ENCODE measurements around the gene DGKD. TPM values are rescaled to one million over a fixed set of nuclear protein-coding genes. Genes with fewer than 3 reads are reported as not detected.

The DGKD gene
- total and polyA plus RNA-seq, 9 of the 15 experiments (the other 6 are each of a cell fraction or from before 2014, with no cell fraction given) = 0.52 to 29.5 (median 10.6) TPM

DNA sequence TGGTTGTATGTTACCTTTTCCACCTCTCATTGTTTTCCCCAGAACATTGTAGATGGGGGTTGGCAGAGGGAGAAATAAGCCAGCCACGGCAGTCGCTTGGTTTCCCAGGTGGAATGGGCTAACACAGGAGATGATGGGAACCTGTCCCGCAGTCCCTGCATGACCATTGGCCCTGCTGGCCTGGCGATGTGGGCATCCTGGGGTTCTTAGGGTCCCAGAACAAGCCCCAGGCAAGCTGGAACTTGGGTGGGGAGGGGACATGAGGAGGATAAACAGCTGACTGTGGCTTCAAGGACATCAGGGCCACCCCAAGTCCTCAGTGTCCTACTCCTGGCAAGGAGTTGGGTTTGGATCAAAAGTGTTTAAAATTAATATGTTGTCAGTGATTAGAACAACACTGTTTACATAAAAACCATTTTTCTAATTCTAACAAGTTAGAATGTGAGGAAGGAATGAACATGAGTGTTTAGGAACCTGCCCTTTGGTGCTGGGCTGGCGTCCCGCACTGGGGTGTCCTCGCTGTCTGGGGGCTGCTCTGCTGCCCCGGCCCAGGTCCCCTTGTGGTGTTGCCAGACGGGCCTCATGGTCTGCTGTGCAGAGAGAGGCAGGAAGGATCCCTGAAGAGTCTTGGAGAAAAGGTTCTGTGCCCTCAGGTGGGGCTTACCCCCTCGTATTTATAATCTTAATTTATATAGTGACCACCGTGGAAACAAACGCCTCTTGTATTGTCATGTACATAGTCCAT, 117.2 kb downstream of the DGKD start:
- Histone ChIP-seq H3K27ac (ENCODE audit: extremely low read depth, low read depth, low read length) (no peak overlapping the region), H3K4me1 (replicated peaks in 1 of 2; ENCODE audit: control insufficient read depth in 2 of 2, insufficient read depth in 2 of 2, low read length in 2 of 2) (peaks cover 4 to 40% of the 10 kb centered on the region in 2 experiments; a peak in 3 of 5 replicates), H3K4me3 (no peak overlapping the region), H3K9ac (ENCODE audit: insufficient read depth in 1 of 2, low read depth in 2 of 2, low read length in 2 of 2) (no peak overlapping the region), H3K36me3 (ENCODE audit: control insufficient read depth, insufficient read depth, low read length) (peaks cover 22% of the 10 kb centered on the region; the same call in 2 of the 3 replicates), H3K9me3 (replicated peaks; ENCODE audit: control insufficient read depth, insufficient read depth, low read depth, low read length) (no peaks in the 10 kb centered on the region), H3K79me2 (ENCODE audit: control insufficient read depth, insufficient read depth, low read length) (no peaks in the 10 kb centered on the region), H2AFZ (ENCODE audit: low read depth, low read length) (no peak overlapping the region), H3K27me3 (ENCODE audit: control insufficient read depth in 2 of 2, insufficient read depth in 2 of 2, low read length in 2 of 2) (no peaks in the 10 kb centered on the region), H3K9me1 (ENCODE audit: control insufficient read depth, insufficient read depth, low read length) (no peaks in the 10 kb centered on the region), H4K20me1 (replicated peaks; ENCODE audit: control insufficient read depth, insufficient read depth, low read length) (no peaks in the 10 kb centered on the region), H3K4me2 (ENCODE audit: insufficient read depth, low read length) (no peak overlapping the region)
- TF ChIP-seq ZNF146 (CRISPR knock-in tag; IDR thresholded peaks at IDR 0.05; ENCODE audit: unreplicated experiment) (no peak), SIN3B (IDR thresholded peaks at IDR 0.05; ENCODE audit: low read depth) (no peak), EP400 (IDR thresholded peaks at IDR 0.05) (no peak), SMARCC2 (IDR thresholded peaks at IDR 0.05; ENCODE audit: low read depth) (no peak), ZKSCAN1 (IDR thresholded peaks at IDR 0.05; ENCODE audit: low read depth, low read length) (no peak), DACH1 (IDR thresholded peaks at IDR 0.05; ENCODE audit: partially characterized antibody) (no peak), ZNF444 (CRISPR knock-in tag; IDR thresholded peaks at IDR 0.05) (no peak), PTTG1 (tag; IDR thresholded peaks at IDR 0.05; ENCODE audit: low read depth) (no peak), ZC3H11A (IDR thresholded peaks at IDR 0.05; ENCODE audit: low read depth, low read length) (no peak), GABPB1 (CRISPR knock-in tag; IDR thresholded peaks at IDR 0.05) (no peak), NFE2L1 (tag; IDR thresholded peaks at IDR 0.05; ENCODE audit: borderline replicate concordance, low read depth) (no peak), CREB1 (IDR thresholded peaks at IDR 0.05) (no peak), CREB1 (CRISPR knock-in tag; IDR thresholded peaks at IDR 0.05) (no peak), NBN (IDR thresholded peaks at IDR 0.05; ENCODE audit: low read depth) (no peak), TBP (optimal IDR thresholded peaks at IDR 0.05; ENCODE audit: low read depth, low read length) (no peak), MEIS2 (IDR thresholded peaks at IDR 0.05; ENCODE audit: partially characterized antibody) (no peak), CBX1 (IDR thresholded peaks at IDR 0.05; ENCODE audit: low read depth) (no peak), GATAD2A (IDR thresholded peaks at IDR 0.05) (no peak), SOX6 (IDR thresholded peaks at IDR 0.05) (no peak)
- 86% methylated on average over 7 of the region's 12 CpGs for WGBS (ENCODE audit: insufficient coverage, low coverage, missing lambda C conversion rate)
- ChIA-PET CTCF (ENCODE audit: low intra/inter-chr PET ratio) (no interaction called here), POLR2A (no interaction called here)
- DNase-seq (ENCODE audit: extremely low read depth in 1 of 4, low spot score in 3 of 4) = no peak
- ATAC-seq = no peak
- intact Hi-C loops (cut with micrococcal nuclease) = no loop called here
- BruUV-seq (replicated peaks) = no TSS peak
- FAIRE-seq = no peak
- in situ Hi-C loops (cut with MboI) = no loop called here
